H1 (cell line): ENCODE measurements around the gene LRRFIP1. TPM values are rescaled to one million over a fixed set of nuclear protein-coding genes. Genes with fewer than 3 reads are reported as not detected.

Source experiments
- ASH2L ChIP-seq: fragments of 200-600, 300-600 bp; sonication (generic); IDR thresholded peaks from one replicate; pipeline ENCODE4 v1.7.1; 2017; ENCODE audit warnings: low read length
- CEBPB ChIP-seq: IDR thresholded peaks from 2 replicates; pipeline ENCODE4 v1.6.1; 2012; ENCODE audit warnings: low read depth, low read length
- CHD1 ChIP-seq: IDR thresholded peaks from 2 replicates; pipeline ENCODE4 v1.6.1; 2012; ENCODE audit warnings: low read depth, low read length, improper control_type of control experiment
- CHD2 ChIP-seq: IDR thresholded peaks from 2 replicates; pipeline ENCODE4 v1.6.1; 2012; ENCODE audit warnings: low read length, improper control_type of control experiment
- EGR1 ChIP-seq: IDR thresholded peaks from 2 replicates; pipeline ENCODE4 v1.6.1; 2011; ENCODE audit warnings: low read depth, low read length, borderline replicate concordance
- EP300 ChIP-seq, 2 experiments: IDR thresholded peaks; 1 replicate in 1 of 2; 2 replicates in 1 of 2; pipeline ENCODE4 v1.6.1; 2011 to 2012; ENCODE audit warnings: low read depth in 2 of 2, low read length in 2 of 2, mild to moderate bottlenecking in 2 of 2, borderline replicate concordance in 1 of 2, inconsistent platforms in 1 of 2, moderate library complexity in 1 of 2
- FOSL1 ChIP-seq: IDR thresholded peaks from 2 replicates; pipeline ENCODE4 v1.6.1; 2011; ENCODE audit warnings: mild to moderate bottlenecking, low read depth, low read length, moderate library complexity; ENCODE audit not compliant: insufficient read depth
- GABPA ChIP-seq: IDR thresholded peaks from 2 replicates; pipeline ENCODE4 v1.6.1; 2011; ENCODE audit warnings: mild to moderate bottlenecking, low read length, moderate library complexity, borderline replicate concordance; ENCODE audit not compliant: insufficient read depth
- GTF2F1 ChIP-seq: IDR thresholded peaks from 2 replicates; pipeline ENCODE4 v1.6.1; 2012; ENCODE audit warnings: low read depth, low read length, improper control_type of control experiment, borderline replicate concordance
- HDAC6 ChIP-seq: IDR thresholded peaks from one replicate; pipeline ENCODE4 v1.7.1; 2012; ENCODE audit warnings: low read depth, mild to moderate bottlenecking, inconsistent platforms, low read length, moderate library complexity
- JUND ChIP-seq: IDR thresholded peaks from 2 replicates; pipeline ENCODE4 v1.6.1; 2011; ENCODE audit warnings: mild to moderate bottlenecking, improper control_type of control experiment, low read length
- NRF1 ChIP-seq: IDR thresholded peaks from 2 replicates; pipeline ENCODE4 v1.6.1; 2011; ENCODE audit warnings: mild to moderate bottlenecking, low read depth, low read length, improper control_type of control experiment
- PHF8 ChIP-seq: fragments of 200-600 bp; sonication (generic); conservative IDR thresholded peaks from 2 replicates; pipeline ENCODE4 v1.7.1; 2012; ENCODE audit warnings: low read depth, mild to moderate bottlenecking, inconsistent platforms, low read length, moderate library complexity
- POLR2A ChIP-seq, 2 experiments: IDR thresholded peaks; 1 replicate in 1 of 2; 2 replicates in 1 of 2; pipeline ENCODE4 v1.6.1; 2011; ENCODE audit warnings: low read depth in 2 of 2, low read length in 2 of 2, mild to moderate bottlenecking in 2 of 2; ENCODE audit errors: control extremely low read depth in 1 of 2
- POLR2AphosphoS5 ChIP-seq: IDR thresholded peaks from 2 replicates; pipeline ENCODE4 v1.6.1; 2011; ENCODE audit warnings: low read depth, low read length
- RBBP5 ChIP-seq: IDR thresholded peaks from 2 replicates; pipeline ENCODE4 v1.7.1; 2012; ENCODE audit warnings: low read depth, mild to moderate bottlenecking, inconsistent platforms, low read length, moderate library complexity, borderline replicate concordance
- RXRA ChIP-seq: IDR thresholded peaks from 2 replicates; pipeline ENCODE4 v1.6.1; 2011; ENCODE audit warnings: low read depth, mild to moderate bottlenecking, low read length, moderate library complexity; ENCODE audit not compliant: insufficient read depth
- SIN3A ChIP-seq, 2 experiments: IDR thresholded peaks in 1 of 2; conservative IDR thresholded peaks in 1 of 2; 2 replicates each; pipeline ENCODE4 v1.6.1; 2011 to 2012; ENCODE audit warnings: low read length in 2 of 2, improper control_type of control experiment in 1 of 2, low read depth in 1 of 2, mild to moderate bottlenecking in 1 of 2
- SIX5 ChIP-seq: IDR thresholded peaks from 2 replicates; pipeline ENCODE4 v1.6.1; 2011; ENCODE audit warnings: mild to moderate bottlenecking, low read depth, low read length
- SP1 ChIP-seq: IDR thresholded peaks from 2 replicates; pipeline ENCODE4 v1.6.1; 2011; ENCODE audit warnings: low read depth, low read length
- TAF7 ChIP-seq: optimal IDR thresholded peaks from 2 replicates; pipeline ENCODE3; 2011; ENCODE audit warnings: low read depth, mild to moderate bottlenecking, inconsistent platforms, low read length, moderate library complexity, borderline replicate concordance
- TEAD4 ChIP-seq: IDR thresholded peaks from 2 replicates; pipeline ENCODE4 v1.6.1; 2012; ENCODE audit warnings: low read depth, low read length, inconsistent platforms, mixed read lengths
- ZNF274 ChIP-seq: IDR thresholded peaks from 2 replicates; pipeline ENCODE4 v1.7.0; 2012; ENCODE audit warnings: low read length, borderline replicate concordance; ENCODE audit errors: extremely low read depth
- polyA plus RNA-seq, 7 experiments: library from polyadenylated mRNA; depleted of rRNA in 3 of 7; stranded (reverse) in 5 of 7; unstranded in 2 of 7; fragments of >200 nt in 5 of 7; fragments of 200-250 nt in 2 of 7; gene quantifications; 1 replicate in 5 of 7; 2 replicates in 1 of 7; 4 replicates in 1 of 7; pipeline versions ENCODE4 v1.2.1 to v1.2.3, GENCODE V29; 2011 to 2013; ENCODE audit warnings: missing spikeins in 2 of 7, mixed read lengths in 2 of 7
- total RNA-seq: library from RNA; stranded (reverse); fragmentation: NEBNext Ultra II Directional; extraction: Animal tissue kit (Norgen Biotek cat#: 25700); gene quantifications from 2 replicates; pipeline ENCODE4 v1.2.1, GENCODE V29; 2021
- TF ChIP-seq, protein P1 (sequence below): IDR thresholded peaks from 2 replicates; pipeline ENCODE4 v1.6.1; 2012; ENCODE audit warnings: low read length, inconsistent platforms

The LRRFIP1 gene
- total and polyA plus RNA-seq, 2 of the 8 experiments (the other 6 are each of a cell fraction or from before 2014, with no cell fraction given), result 12.1 to 75.8 TPM

DNA sequence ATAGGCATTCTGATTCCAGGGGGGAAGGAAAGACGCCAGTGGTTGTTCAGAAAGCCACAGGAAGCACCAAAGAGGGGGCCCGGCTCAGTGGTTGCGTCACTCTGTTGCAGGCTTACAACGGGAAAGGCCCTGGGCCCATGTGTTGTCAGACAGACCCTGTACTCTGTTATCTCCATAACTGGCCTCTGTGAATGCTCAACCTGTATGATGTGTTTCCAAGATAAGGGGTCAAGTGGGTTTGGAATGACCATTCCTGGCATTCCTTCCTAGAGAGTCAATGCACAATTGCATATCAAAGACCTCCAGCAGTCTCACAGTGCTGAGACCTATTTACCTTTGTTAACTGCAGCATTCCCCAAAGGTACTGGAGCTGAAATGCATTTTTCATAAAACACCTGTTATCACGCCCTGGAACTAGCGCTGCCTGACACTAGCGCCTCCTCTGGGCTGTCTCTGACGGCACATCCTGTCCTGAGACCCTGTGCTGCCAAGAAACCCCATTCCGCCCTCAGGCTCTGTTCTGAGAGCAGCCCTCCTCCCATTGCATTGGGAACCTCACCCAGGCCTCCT lies 13.2 kb upstream of the LRRFIP1 start (continued):
- TF ChIP-seq EP300 (IDR thresholded peaks at IDR 0.05; ENCODE audit: borderline replicate concordance in 1 of 2, low read depth in 2 of 2, low read length in 2 of 2) (peak in 1 of 2 experiments; percentile 96; a peak in 2 of 3 replicates), HDAC6 (no peak), EGR1 (peak; percentile 41; the same call in 1 of the 2 replicates), ASH2L (peak; percentile 32), SIN3A (conservative IDR thresholded peaks at IDR 0.05 in 1 of 2, IDR thresholded peaks at IDR 0.05 in 1 of 2; ENCODE audit: low read depth in 1 of 2, low read length in 2 of 2) (no peak), POLR2AphosphoS5 (no peak; the same call in 1 of the 2 replicates), FOSL1 (no peak), JUND (peak; percentile 73), GTF2F1 (no peak), TAF7 (no peak), GABPA (no peak), NRF1 (no peak), CHD1 (no peak), SP1 (peak; percentile 89), ZNF274 (no peak), RBBP5 (0 out of 2 replicates have a peak, but pooled peaks have one; percentile 49), CEBPB (peak; percentile 91; the same call in 1 of the 2 replicates), PHF8 (no peak), TEAD4 (peak; percentile 97), CHD2 (0 out of 2 replicates have a peak, but pooled peaks have one; percentile 9), RXRA (0 out of 2 replicates have a peak, but pooled peaks have one; percentile 40), SIX5 (no peak), POLR2A (IDR thresholded peaks at IDR 0.05; ENCODE audit: control extremely low read depth in 1 of 2, low read depth in 2 of 2, low read length in 2 of 2) (peak in 1 of 2 experiments; percentile 65; a peak in 2 of 3 replicates)
- TF ChIP-seq, protein P1, sequence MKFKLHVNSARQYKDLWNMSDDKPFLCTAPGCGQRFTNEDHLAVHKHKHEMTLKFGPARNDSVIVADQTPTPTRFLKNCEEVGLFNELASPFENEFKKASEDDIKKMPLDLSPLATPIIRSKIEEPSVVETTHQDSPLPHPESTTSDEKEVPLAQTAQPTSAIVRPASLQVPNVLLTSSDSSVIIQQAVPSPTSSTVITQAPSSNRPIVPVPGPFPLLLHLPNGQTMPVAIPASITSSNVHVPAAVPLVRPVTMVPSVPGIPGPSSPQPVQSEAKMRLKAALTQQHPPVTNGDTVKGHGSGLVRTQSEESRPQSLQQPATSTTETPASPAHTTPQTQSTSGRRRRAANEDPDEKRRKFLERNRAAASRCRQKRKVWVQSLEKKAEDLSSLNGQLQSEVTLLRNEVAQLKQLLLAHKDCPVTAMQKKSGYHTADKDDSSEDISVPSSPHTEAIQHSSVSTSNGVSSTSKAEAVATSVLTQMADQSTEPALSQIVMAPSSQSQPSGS, result peak; percentile 86
